NCI-H128 (cell line): ENCODE results near the gene FAM13B.
"Not testable (repeated sequence)": the region's sequence is repeated elsewhere in the genome, so short reads cannot be mapped to it uniquely, and the experiment has no call there.

Experiments
- DNase-seq: peaks from one replicate; lab custom pipeline; 2025; ENCODE audit not compliant: unreplicated experiment; lab: John Stamatoyannopoulos, UW

FAM13B gene

GRCh38 chr5:138032572-138033385 is at the start of gene FAM13B:
FAM13B (minus strand) TSS chr5:138033079; CDS start chr5:138019111, 13,968 bp downstream.
- no peak for DNase-seq

GRCh38 chr5:138082033-138082432 is 49.2 kb upstream of the FAM13B start:
- DNase-seq = no peak

- no peak for DNase-seq
Observed at GRCh38 chr5:138078006-138078643, 45.2 kb upstream of the FAM13B start.

- peak; percentile 38 for DNase-seq
Observed at GRCh38 chr5:138077064-138077696, 44.3 kb upstream of the FAM13B start.

- not testable (repeated sequence) for DNase-seq
Observed at GRCh38 chr5:138070026-138070425, 37.1 kb upstream of the FAM13B start.

GRCh38 chr5:138068742-138069600 is 36.1 kb upstream of the FAM13B start:
- peak; percentile 1 for DNase-seq

- DNase-seq = no peak
Observed at GRCh38 chr5:138067945-138068344, 35.1 kb upstream of the FAM13B start.

- no peak for DNase-seq
Observed at GRCh38 chr5:138065102-138065501, 32.2 kb upstream of the FAM13B start.

- no peak for DNase-seq
Observed at GRCh38 chr5:138064526-138064925, 31.6 kb upstream of the FAM13B start.

GRCh38 chr5:138054847-138055558 is 22.1 kb upstream of the FAM13B start:
- no peak for DNase-seq

GRCh38 chr5:138054206-138054605 is 21.3 kb upstream of the FAM13B start:
- DNase-seq = no peak

- no peak for DNase-seq
Observed at GRCh38 chr5:138053554-138053953, 20.7 kb upstream of the FAM13B start.

GRCh38 chr5:138052718-138053117 is 19.8 kb upstream of the FAM13B start:
- not testable (repeated sequence) for DNase-seq

- DNase-seq = no peak
Observed at GRCh38 chr5:138051441-138052296, 18.8 kb upstream of the FAM13B start.

- DNase-seq = not testable (repeated sequence)
Observed at GRCh38 chr5:138045283-138045682, 12.4 kb upstream of the FAM13B start.

GRCh38 chr5:138038826-138039225 is 5.9 kb upstream of the FAM13B start:
- DNase-seq = no peak

GRCh38 chr5:138037907-138038633 is 5.2 kb upstream of the FAM13B start:
- no peak for DNase-seq

- DNase-seq = no peak
Observed at GRCh38 chr5:138037271-138037670, 4.4 kb upstream of the FAM13B start.
